ENCODE data around the gene MRPL38.

GRCh38 chr17:75894049-75894733 lies 10.5 kb downstream of the MRPL38 start:
- TF ChIP-seq, protein P1, sequence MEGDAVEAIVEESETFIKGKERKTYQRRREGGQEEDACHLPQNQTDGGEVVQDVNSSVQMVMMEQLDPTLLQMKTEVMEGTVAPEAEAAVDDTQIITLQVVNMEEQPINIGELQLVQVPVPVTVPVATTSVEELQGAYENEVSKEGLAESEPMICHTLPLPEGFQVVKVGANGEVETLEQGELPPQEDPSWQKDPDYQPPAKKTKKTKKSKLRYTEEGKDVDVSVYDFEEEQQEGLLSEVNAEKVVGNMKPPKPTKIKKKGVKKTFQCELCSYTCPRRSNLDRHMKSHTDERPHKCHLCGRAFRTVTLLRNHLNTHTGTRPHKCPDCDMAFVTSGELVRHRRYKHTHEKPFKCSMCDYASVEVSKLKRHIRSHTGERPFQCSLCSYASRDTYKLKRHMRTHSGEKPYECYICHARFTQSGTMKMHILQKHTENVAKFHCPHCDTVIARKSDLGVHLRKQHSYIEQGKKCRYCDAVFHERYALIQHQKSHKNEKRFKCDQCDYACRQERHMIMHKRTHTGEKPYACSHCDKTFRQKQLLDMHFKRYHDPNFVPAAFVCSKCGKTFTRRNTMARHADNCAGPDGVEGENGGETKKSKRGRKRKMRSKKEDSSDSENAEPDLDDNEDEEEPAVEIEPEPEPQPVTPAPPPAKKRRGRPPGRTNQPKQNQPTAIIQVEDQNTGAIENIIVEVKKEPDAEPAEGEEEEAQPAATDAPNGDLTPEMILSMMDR (IDR thresholded peaks at IDR 0.05; ENCODE audit: insufficient read depth, low read depth, low read length), result no peak
- TF ChIP-seq EZH2 (IDR thresholded peaks at IDR 0.05; ENCODE audit: insufficient read depth, low read length), result no peak

Measured in astrocyte (in vitro differentiated cells and primary cell).